GM19463 (cell line): ENCODE results near the gene CNTNAP2.
"Not testable (repeated sequence)": the region's sequence is repeated elsewhere in the genome, so short reads cannot be mapped to it uniquely, and the experiment has no call there.

Experiments
- ATAC-seq: cut with Tn5 transposase; IDR thresholded peaks from one replicate; pipeline ENCODE4 v1.9.1; 2021; ENCODE audit warnings: mild to moderate bottlenecking, moderate library complexity; ENCODE audit not compliant: unreplicated experiment

CNTNAP2 gene

GRCh38 chr7:147069771-147070170, 953.2 kb downstream of the CNTNAP2 start:
- ATAC-seq: no peak

DNA sequence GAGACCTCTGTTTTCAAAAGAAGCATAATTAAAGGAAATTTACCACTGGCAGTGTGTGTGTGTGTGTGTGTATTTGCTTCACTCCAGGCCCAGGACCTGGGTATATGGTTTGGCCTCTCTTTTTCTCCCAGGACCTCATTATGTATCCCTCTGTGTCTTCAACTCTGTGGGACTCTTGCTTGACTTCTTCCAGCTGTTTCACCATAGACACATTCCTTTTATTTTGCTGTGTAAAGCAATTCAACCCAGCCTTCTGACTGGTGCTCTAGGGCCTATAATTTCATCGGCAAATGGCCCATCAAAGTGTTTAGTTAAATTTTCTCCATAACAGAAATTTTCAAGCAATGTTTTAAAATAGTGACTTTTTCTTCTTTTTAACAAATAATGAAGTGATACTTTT, 954.3 kb downstream of the CNTNAP2 start:
- ATAC-seq: no peak

DNA sequence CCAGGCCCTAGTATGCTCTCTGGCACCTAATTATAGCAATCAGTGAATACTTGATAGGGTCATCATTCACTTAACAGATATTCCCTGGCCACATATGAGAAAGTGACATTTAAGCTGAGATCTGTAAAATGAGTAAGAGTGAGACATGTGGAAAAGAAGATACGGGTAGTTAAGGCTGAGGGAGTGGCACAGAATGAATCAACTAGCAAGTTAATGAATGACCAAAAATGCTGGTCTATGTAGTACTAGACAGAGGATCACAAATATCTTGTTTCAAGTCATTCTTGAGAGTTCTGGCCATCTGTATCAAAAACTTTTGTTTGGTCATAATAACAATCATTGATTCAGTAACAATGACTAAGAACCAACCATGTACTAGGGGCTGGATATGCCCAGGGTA, 954.9 kb downstream of the CNTNAP2 start:
- ATAC-seq: no peak

GRCh38 chr7:147078312-147078711, 961.7 kb downstream of the CNTNAP2 start:
- no peak for ATAC-seq

DNA sequence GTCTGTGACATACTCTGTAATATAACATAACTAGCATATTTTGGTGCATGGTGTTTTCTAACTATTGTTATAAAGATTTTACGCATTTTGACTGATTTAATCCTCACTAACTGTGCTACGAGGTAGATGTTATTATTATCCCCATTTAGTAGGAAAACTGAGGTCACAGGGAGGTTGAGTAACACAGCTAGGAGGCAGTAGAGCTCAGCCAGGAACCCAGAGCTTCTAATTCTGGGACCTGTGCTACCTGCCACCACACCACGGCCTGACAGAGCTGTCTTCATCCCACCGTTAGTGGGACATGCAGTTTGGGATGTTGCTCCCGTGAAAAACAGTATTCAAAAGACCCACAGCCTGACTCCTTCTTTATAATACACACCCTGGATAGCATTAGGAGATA, 962.5 kb downstream of the CNTNAP2 start:
- no peak for ATAC-seq

DNA sequence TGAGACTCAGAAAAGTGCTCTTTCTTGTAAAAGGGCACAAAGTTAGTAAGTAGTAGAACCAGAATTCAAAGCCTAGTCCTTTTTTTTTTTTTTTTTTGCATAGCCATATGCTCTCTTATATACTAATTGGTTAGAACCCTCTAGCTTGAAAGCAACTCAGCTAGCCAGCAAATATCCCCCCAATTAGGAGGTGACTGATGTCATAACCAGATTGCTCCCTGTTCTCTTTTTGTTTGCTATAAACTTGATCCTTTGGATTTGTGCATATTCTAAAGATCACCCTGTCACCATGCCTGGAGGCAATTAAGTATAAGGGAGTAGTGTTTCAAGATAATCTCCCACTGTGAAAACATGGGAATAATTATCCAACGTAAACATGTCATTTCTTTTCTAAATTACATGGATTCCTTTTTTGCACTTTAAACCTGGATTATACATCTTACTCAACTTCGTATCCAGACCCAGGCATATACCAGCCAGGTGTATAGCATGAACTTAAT, 963.4 kb downstream of the CNTNAP2 start:
- no peak for ATAC-seq

- ATAC-seq: no peak
These were observed 964.5 kb downstream of the CNTNAP2 start for GRCh38 chr7:147081117-147081516.

- no peak for ATAC-seq
These were observed 972.5 kb downstream of the CNTNAP2 start for GRCh38 chr7:147089051-147089461.

- ATAC-seq: no peak
These were observed 973.0 kb downstream of the CNTNAP2 start for GRCh38 chr7:147089608-147090007.

GRCh38 chr7:147096629-147097028, 980.0 kb downstream of the CNTNAP2 start:
- no peak for ATAC-seq

- ATAC-seq: no peak
These were observed 986.6 kb downstream of the CNTNAP2 start for GRCh38 chr7:147103224-147103623.

DNA sequence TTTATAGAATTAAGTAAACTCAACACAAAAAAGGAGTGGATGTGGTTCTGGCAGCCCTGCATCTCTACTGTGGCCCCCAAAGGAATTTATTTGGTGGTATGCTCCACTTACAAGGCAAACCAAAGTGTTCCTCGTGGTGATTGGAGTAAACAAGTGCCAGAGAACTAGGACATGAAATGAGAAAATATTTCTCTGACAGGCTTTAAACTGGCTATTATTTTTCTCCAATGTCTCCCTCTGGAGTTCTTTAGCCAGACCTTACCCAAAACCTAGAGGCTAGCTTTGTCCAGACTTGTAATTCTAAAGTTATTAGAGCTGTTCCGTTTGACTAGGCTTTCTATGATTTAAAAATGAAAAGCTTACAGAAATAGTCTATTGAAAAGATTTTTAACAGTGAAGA, 990.1 kb downstream of the CNTNAP2 start:
- ATAC-seq: no peak

DNA sequence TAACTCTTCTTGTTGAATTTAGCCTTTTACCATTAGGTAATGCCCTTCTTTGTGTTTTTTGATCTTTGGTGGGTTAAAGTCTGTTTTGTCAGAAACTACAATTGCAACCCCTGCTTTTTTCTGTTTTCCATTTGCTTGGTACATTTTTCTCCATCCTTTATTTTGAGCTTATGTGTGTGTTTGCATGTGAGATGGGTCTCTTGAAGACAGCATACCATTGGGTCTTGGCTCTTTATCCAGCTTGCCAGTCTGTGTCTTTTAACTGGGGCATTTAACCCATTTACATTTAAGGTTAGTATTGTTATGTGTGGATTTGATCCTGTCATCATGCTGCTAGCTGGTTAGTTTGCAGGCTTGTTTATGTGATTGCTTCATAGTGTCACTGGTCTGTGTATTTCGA, 997.9 kb downstream of the CNTNAP2 start:
- ATAC-seq: not testable (repeated sequence)

GRCh38 chr7:147136352-147136751, 1019.8 kb downstream of the CNTNAP2 start:
- ATAC-seq: no peak

DNA sequence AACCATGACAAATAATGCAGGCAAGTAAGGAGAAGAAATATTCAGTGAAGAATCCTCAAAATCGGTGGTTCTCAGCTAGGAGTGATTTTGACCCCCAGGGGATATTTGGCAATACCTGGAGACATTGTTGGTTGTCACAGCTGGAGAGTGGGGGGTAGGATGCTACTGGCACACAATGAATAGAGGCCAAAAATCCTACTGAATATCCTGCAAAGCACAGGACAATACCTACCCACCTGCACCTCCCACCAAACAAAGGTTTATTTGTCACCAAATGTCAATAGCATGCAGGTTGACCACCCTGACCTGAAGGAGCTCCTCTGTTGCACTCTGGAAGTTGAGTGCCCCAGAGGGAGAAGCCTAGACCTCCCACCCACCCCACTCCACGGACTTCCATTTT, 1028.6 kb downstream of the CNTNAP2 start:
- no peak for ATAC-seq

DNA sequence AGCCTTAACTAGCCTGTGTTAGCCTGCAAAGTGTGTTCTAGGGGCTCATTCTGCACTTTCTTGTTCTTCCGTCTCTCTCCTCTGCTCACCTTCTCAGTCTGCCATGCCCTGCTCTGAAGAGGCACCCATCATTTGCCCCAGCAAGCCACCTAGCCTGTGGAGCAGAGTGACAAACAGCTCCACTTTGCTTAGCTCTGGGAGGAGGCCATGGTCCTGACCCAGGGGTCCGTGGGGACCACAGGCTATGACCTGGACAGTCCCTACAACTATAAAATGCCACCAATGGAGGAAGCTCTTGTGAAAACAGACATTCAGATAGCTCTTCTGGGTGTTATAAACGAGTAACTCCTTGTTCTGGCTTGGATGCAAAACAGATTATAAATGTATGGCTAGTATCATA, 1029.6 kb downstream of the CNTNAP2 start:
- no peak for ATAC-seq

GRCh38 chr7:147151661-147152060, 1035.1 kb downstream of the CNTNAP2 start:
- no peak for ATAC-seq

DNA sequence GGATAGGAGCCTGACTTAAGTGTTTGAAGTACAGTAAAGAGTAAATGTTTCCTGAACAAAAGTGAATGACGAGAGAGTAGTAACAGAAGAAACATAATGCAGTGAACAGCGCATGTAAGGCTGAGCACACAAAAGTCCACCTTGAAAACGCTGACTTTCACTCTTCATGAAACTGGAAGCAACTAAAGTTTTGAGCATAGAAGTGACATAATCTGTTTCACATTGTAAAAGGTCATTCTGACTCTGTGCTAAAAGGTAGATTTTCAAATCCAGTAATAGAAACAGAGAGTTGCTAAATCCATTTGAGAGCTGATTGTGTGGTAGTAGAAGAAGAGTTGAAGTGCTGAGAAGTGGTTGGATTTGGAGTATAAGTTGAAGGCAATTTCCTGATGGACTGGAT, 1037.0 kb downstream of the CNTNAP2 start:
- ATAC-seq: peak; percentile 68

- ATAC-seq: no peak
These were observed 1044.8 kb downstream of the CNTNAP2 start for GRCh38 chr7:147161405-147161804.

GRCh38 chr7:147170341-147171012, 1053.9 kb downstream of the CNTNAP2 start:
- no peak for ATAC-seq

- no peak for ATAC-seq
These were observed 1054.4 kb downstream of the CNTNAP2 start for GRCh38 chr7:147171013-147171391.

- no peak for ATAC-seq
These were observed 1057.3 kb downstream of the CNTNAP2 start for GRCh38 chr7:147173883-147174282.

DNA sequence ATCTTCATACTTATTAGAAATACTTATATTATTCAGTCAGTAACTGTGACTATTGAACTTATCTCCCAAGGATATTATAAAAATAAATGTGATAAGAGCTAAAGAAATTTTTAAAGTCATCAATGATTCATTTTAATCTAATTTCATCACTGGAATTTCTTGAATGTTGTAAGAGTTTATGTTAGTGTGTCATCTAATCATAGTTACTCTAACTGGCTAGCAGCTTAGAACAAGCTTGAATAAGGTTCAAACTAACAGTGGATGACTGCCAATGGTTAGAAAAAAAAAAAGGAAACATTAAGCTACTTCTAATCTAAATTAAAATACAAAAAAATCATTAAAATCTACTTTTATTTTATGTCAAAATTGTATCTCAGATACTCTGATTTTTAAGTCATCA, 1066.3 kb downstream of the CNTNAP2 start:
- ATAC-seq: no peak
